SK-N-MC (cell line): ENCODE data around the gene BCL7B.
A peak's percentile ranks its signal among the peaks of the same experiment; 100 is the strongest.

Source experiments
- DNase-seq: peaks from one replicate; pipeline ENCODE4 v3.0.0-alpha.2; 2011; ENCODE audit warnings: low read depth, low spot score
- H3K27ac ChIP-seq: fragments of 200-600 bp; sonication (generic); 2 replicates; pipeline ENCODE4 v1.5.1; 2016; ENCODE audit warnings: mixed run types
- H3K36me3 ChIP-seq: fragments of 200-600 bp; sonication (generic); 2 replicates; pipeline ENCODE4 v1.6.1; 2017; ENCODE audit warnings: antibody characterized with exemption, low read length, mixed read lengths; ENCODE audit not compliant: insufficient read depth
- H3K4me3 ChIP-seq: fragments of 200-600 bp; sonication (generic); 2 replicates; pipeline ENCODE4 v1.5.1; 2016
- H3K9ac ChIP-seq: fragments of 200-600 bp; sonication (generic); 2 replicates; pipeline ENCODE4 v1.8.0; 2017; ENCODE audit warnings: mixed run types, mixed read lengths; ENCODE audit not compliant: insufficient read length
- H3K9me3 ChIP-seq: fragments of 200-600 bp; sonication (generic); 2 replicates; pipeline ENCODE4 v1.6.1; 2017; ENCODE audit warnings: low read depth, mild to moderate bottlenecking, antibody characterized with exemption, low read length, moderate library complexity, mixed read lengths
- EZH2 ChIP-seq: fragments of 200-600 bp; sonication (generic); IDR thresholded peaks from one replicate; pipeline ENCODE4 v1.6.1; 2017; ENCODE audit warnings: antibody characterized with exemption
- FOXP2 ChIP-seq: optimal IDR thresholded peaks from 2 replicates; pipeline ENCODE3; 2011; ENCODE audit warnings: mild to moderate bottlenecking, moderate library complexity; ENCODE audit not compliant: insufficient read depth; ENCODE audit errors: extremely low read length, control extremely low read depth
- POLR2AphosphoS5 ChIP-seq: IDR thresholded peaks from 2 replicates; pipeline ENCODE4 v1.6.1; 2012; ENCODE audit warnings: mild to moderate bottlenecking, low read depth, low read length, borderline replicate concordance

The BCL7B gene

DNA sequence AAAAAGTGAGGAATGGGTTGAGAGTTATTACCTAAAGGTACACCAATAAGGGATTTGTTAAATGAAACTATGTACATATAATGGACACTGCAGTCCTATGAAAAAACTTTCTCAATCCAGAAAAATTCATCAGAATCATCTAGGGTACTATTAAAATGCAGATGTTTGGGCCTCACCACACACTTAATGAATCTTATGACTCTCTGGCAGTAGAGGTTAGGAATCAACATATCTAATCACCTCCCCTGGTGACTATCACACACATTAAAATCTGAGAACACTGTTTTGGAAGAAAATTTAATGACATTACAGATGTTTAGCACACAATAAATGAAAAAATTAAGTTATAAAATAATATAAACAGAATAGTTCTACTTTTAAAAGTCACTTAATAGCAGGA, 67.5 kb downstream of the BCL7B start:
- no peak overlapping the region for H3K9ac ChIP-seq
- no peaks in the 10 kb centered on the region for H3K9me3 ChIP-seq
- no peak for TF ChIP-seq FOXP2
- no peak for TF ChIP-seq EZH2
- no peak for TF ChIP-seq POLR2AphosphoS5
- no peak overlapping the region for H3K27ac ChIP-seq
- no peak overlapping the region for H3K4me3 ChIP-seq
- peaks cover 89% of the 10 kb centered on the region for H3K36me3 ChIP-seq
- DNase-seq, result no peak

DNA sequence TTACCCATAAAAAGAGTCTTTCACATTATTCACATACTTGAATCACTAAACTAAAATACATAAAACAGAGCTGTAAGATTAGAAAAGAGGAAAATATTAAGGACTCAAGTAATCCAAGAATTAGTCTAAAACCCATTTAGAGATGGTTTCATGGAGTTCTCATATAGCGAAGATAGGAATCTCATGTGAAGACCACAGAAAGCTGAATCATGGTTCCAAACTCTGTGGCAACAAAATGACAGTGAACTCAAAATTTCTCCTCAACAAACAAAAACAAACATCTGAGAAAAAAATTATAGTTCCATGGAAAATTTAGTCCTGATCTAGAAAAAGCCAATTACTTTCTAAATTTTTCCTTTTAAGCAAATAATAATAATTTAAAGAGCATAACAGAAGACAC, 70.0 kb downstream of the BCL7B start:
- Histone ChIP-seq H3K9me3 (no peaks in the 10 kb centered on the region), H3K27ac (peak overlapping the region; percentile 63), H3K36me3 (peaks cover 89% of the 10 kb centered on the region), H3K9ac (no peak overlapping the region), H3K4me3 (no peak overlapping the region)
- TF ChIP-seq FOXP2 (no peak), POLR2AphosphoS5 (no peak), EZH2 (no peak)
- no peak for DNase-seq
